Neural cell (in vitro differentiated cells): ENCODE measurements around the gene MGAT5.

Experiments used
- CTCF ChIP-seq: fragments of 450-650 bp; IDR thresholded peaks from 2 replicates; pipeline ENCODE4 v1.5.1; 2014; ENCODE audit warnings: antibody characterized with exemption, mild to moderate bottlenecking, moderate library complexity; ENCODE audit not compliant: poor library complexity, severe bottlenecking
- EP300 ChIP-seq: fragments of 450-650 bp; conservative IDR thresholded peaks from 2 replicates; pipeline ENCODE4 v1.6.1; 2014; ENCODE audit warnings: antibody characterized with exemption, mild to moderate bottlenecking, moderate library complexity; ENCODE audit not compliant: poor library complexity, severe bottlenecking
- EZH2 ChIP-seq: fragments of 200-600, 300-800 bp; shearing (Covaris generic), sonication (generic); IDR thresholded peaks from 2 replicates; pipeline ENCODE4 v1.6.1; 2014; ENCODE audit warnings: antibody characterized with exemption, low read length, borderline replicate concordance, mild to moderate bottlenecking; ENCODE audit not compliant: insufficient read depth, poor library complexity, severe bottlenecking
- MXI1 ChIP-seq: fragments of 450-650 bp; conservative IDR thresholded peaks from 2 replicates; pipeline ENCODE4 v1.6.1; 2014; ENCODE audit warnings: antibody characterized with exemption, mild to moderate bottlenecking; ENCODE audit not compliant: poor library complexity, severe bottlenecking
- POLR2AphosphoS5 ChIP-seq: IDR thresholded peaks from 2 replicates; pipeline ENCODE4 v1.6.1; 2012
- RAD21 ChIP-seq: fragments of 450-650 bp; conservative IDR thresholded peaks from 2 replicates; pipeline ENCODE4 v1.6.1; 2014; ENCODE audit warnings: antibody characterized with exemption, mild to moderate bottlenecking, moderate library complexity
- REST ChIP-seq: IDR thresholded peaks from 2 replicates; pipeline ENCODE4 v1.6.1; 2012; ENCODE audit warnings: borderline replicate concordance
- SMC3 ChIP-seq: fragments of 450-650 bp; conservative IDR thresholded peaks from 2 replicates; pipeline ENCODE4 v1.6.1; 2014; ENCODE audit warnings: antibody characterized with exemption, mild to moderate bottlenecking, moderate library complexity; ENCODE audit not compliant: poor library complexity
- TAF1 ChIP-seq: IDR thresholded peaks from 2 replicates; pipeline ENCODE4 v1.6.1; 2012; ENCODE audit warnings: low read depth

GRCh38 chr2:134365356-134365755 is 111.5 kb downstream of the MGAT5 start:
- no peak for TF ChIP-seq CTCF
- TF ChIP-seq TAF1, result no peak
- TF ChIP-seq RAD21, result no peak
- TF ChIP-seq EZH2, result no peak
- no peak for TF ChIP-seq MXI1
- TF ChIP-seq POLR2AphosphoS5, result no peak
- no peak for TF ChIP-seq EP300
- no peak for TF ChIP-seq SMC3
- TF ChIP-seq REST, result no peak
